T-cell (primary cell): Measurements from ENCODE around the gene LGR5. TPM values are rescaled to one million over a fixed set of nuclear protein-coding genes. Genes with fewer than 3 reads are reported as not detected.

ENCODE experiments used
- ATAC-seq, 4 experiments: fragments of 200-7000 bp in 3 of 4; fragments of 150-1000 bp in 1 of 4; cut with Tn5 transposase; replicated peaks in 1 of 4; 1 replicate in 3 of 4; 2 replicates in 1 of 4; pipeline ENCODE4 v1.10.0; 2021; ENCODE audit warnings: moderate library complexity in 3 of 4, mild to moderate bottlenecking in 2 of 4, moderate number of reproducible peaks in 1 of 4
- CTCF ChIA-PET, 2 donors: fragments of 300-600 bp; sonication (Branson Sonifier 250); formaldehyde crosslinking; loops; one replicate each; lab custom pipeline; 2022; ENCODE audit warnings: antibody characterized with exemption in 2 of 2; lab: Charles Lee
- POLR2A ChIA-PET, 2 donors: fragments of 300-600 bp; sonication (Branson Sonifier 250); formaldehyde crosslinking; loops; one replicate each; lab custom pipeline; 2022; ENCODE audit warnings: antibody characterized with exemption in 2 of 2; lab: Charles Lee
- DNase-seq, 35 experiments: peaks; one replicate each; pipeline versions ENCODE4 v3.0.0 to v3.0.0-alpha.2; 2013 to 2023
- H3K27ac ChIP-seq: one replicate; pipeline ENCODE4 v1.5.1; 2013; ENCODE audit warnings: low read length
- H3K27me3 ChIP-seq, 2 experiments: replicated peaks in 1 of 2; 1 replicate in 1 of 2; 2 replicates in 1 of 2; pipeline versions ENCODE4 v1.6.1 to v1.7.0; 2013; ENCODE audit warnings: low read length in 1 of 2, mixed read lengths in 1 of 2; ENCODE audit not compliant: control insufficient read depth in 2 of 2, insufficient read depth in 2 of 2; ENCODE audit errors: extremely low read depth in 1 of 2
- H3K36me3 ChIP-seq, 2 donors: 1 replicate in 1 of 2; 2 replicates in 1 of 2; pipeline versions ENCODE4 v1.6.1 to v1.7.0; 2013; ENCODE audit warnings: low read length in 1 of 2; ENCODE audit not compliant: control insufficient read depth in 2 of 2, insufficient read depth in 1 of 2; ENCODE audit errors: extremely low read depth in 1 of 2
- H3K4me1 ChIP-seq, 2 experiments: 1 replicate in 1 of 2; 2 replicates in 1 of 2; pipeline versions ENCODE4 v1.6.1 to v1.7.0; 2013; ENCODE audit warnings: low read length in 2 of 2, mixed read lengths in 1 of 2; ENCODE audit not compliant: insufficient read depth in 2 of 2, control insufficient read depth in 1 of 2; ENCODE audit errors: extremely low read depth in 1 of 2
- H3K4me3 ChIP-seq, 2 donors: 1 replicate in 1 of 2; 2 replicates in 1 of 2; pipeline versions ENCODE4 v1.5.1 to v1.7.0; 2013; ENCODE audit warnings: mild to moderate bottlenecking in 2 of 2, low read length in 1 of 2, moderate library complexity in 1 of 2; ENCODE audit not compliant: control insufficient read depth in 1 of 2; ENCODE audit errors: extremely low read depth in 1 of 2
- H3K9me3 ChIP-seq: 2 replicates; pipeline ENCODE4 v1.7.0; 2013
- H3K27ac Mint-ChIP-seq, 2 donors: one replicate each; pipeline ENCODE4 v1.8.0; 2020 to 2021; ENCODE audit warnings: mild to moderate bottlenecking in 2 of 2, mixed read lengths in 2 of 2
- H3K27me3 Mint-ChIP-seq, 2 donors: one replicate each; pipeline ENCODE4 v1.8.0; 2021 to 2022; ENCODE audit warnings: mixed read lengths in 2 of 2
- H3K36me3 Mint-ChIP-seq: one replicate; pipeline ENCODE4 v1.8.0; 2021; ENCODE audit warnings: mixed read lengths
- H3K4me1 Mint-ChIP-seq, 3 donors: one replicate each; pipeline ENCODE4 v1.8.0; 2020 to 2022; ENCODE audit warnings: mixed read lengths in 3 of 3, mild to moderate bottlenecking in 1 of 3
- H3K4me3 Mint-ChIP-seq, 3 donors: one replicate each; pipeline ENCODE4 v1.8.0; 2020 to 2022; ENCODE audit warnings: mild to moderate bottlenecking in 3 of 3, mixed read lengths in 3 of 3, moderate library complexity in 3 of 3
- H3K9me3 Mint-ChIP-seq, 3 donors: one replicate each; pipeline ENCODE4 v1.8.0; 2020 to 2022; ENCODE audit warnings: mixed read lengths in 3 of 3
- WGBS: methylation state at CpG from one replicate; pipeline ENCODE4 v1.1.5; 2013; ENCODE audit warnings: missing lambda C conversion rate; ENCODE audit not compliant: insufficient coverage; 5-methylcytosine and 5-hydroxymethylcytosine counted together
- total RNA-seq, 35 experiments: library from RNA in 6 of 35; stranded (reverse) in 6 of 35; fragments of 120-200 nt in 1 of 35; gene quantifications; one replicate each; pipeline versions ENCODE4 v1.2.1 to v1.2.4 and lab custom pipeline; 2013 to 2026

Gene LGR5
- total RNA-seq, 5 donors from 2014 or later (not counting 1 experiment from before 2014, with no cell fraction given): 0.25 TPM; not detected in 4

GRCh38 chr12:71584356-71584755 is 144.8 kb downstream of the LGR5 start:
- Histone ChIP-seq H3K36me3 (no peaks in the 10 kb centered on the region), H3K27me3 (peaks cover 0 to 6% of the 10 kb centered on the region in 2 experiments), H3K4me3 (no peak overlapping the region), H3K4me1 (no peaks in the 10 kb centered on the region), H3K27ac (no peak overlapping the region), H3K9me3 (no peaks in the 10 kb centered on the region)
- no peaks in the 10 kb centered on the region for H3K9me3 Mint-ChIP-seq
- ChIA-PET POLR2A (no interaction called here), CTCF (no interaction called here)
- H3K27me3 Mint-ChIP-seq: peaks cover 0 to 8% of the 10 kb centered on the region in 2 donors
- ATAC-seq (no peak), DNase-seq (no peak)
- H3K4me3 Mint-ChIP-seq: no peak overlapping the region
- WGBS: 72% methylated on average over 2 of the region's 3 CpGs
- H3K27ac Mint-ChIP-seq: no peak overlapping the region
- no peaks in the 10 kb centered on the region for H3K36me3 Mint-ChIP-seq
- H3K4me1 Mint-ChIP-seq: no peaks in the 10 kb centered on the region

GRCh38 chr12:71585218-71585617 is 145.6 kb downstream of the LGR5 start:
- POLR2A ChIA-PET: interaction anchor here in 1 of 2 donors (0.7 kb wide), 1 partner anchor 100 kb away, joined by 3 read pairs; no protein-coding TSS in a partner anchor
- H3K36me3 Mint-ChIP-seq: no peaks in the 10 kb centered on the region
- WGBS: 20% methylated on average over 1 of the region's 1 CpG
- no peak for DNase-seq
- Histone ChIP-seq H3K27ac (no peak overlapping the region), H3K27me3 (peaks cover 0 to 6% of the 10 kb centered on the region in 2 experiments), H3K36me3 (no peaks in the 10 kb centered on the region), H3K4me1 (no peaks in the 10 kb centered on the region), H3K4me3 (no peak overlapping the region), H3K9me3 (no peaks in the 10 kb centered on the region)
- H3K27me3 Mint-ChIP-seq: peaks cover 0 to 13% of the 10 kb centered on the region in 2 donors
- H3K4me1 Mint-ChIP-seq: no peaks in the 10 kb centered on the region
- ATAC-seq: no peak
- CTCF ChIA-PET: no interaction called here
- no peak overlapping the region for H3K4me3 Mint-ChIP-seq
- no peak overlapping the region for H3K27ac Mint-ChIP-seq
- no peaks in the 10 kb centered on the region for H3K9me3 Mint-ChIP-seq

GRCh38 chr12:71587012-71587411 is 147.4 kb downstream of the LGR5 start:
- Mint-ChIP-seq H3K4me1 (no peaks in the 10 kb centered on the region), H3K27me3 (peaks cover 8 to 22% of the 10 kb centered on the region in 2 donors), H3K27ac (no peak overlapping the region), H3K4me3 (no peak overlapping the region), H3K9me3 (no peaks in the 10 kb centered on the region), H3K36me3 (no peaks in the 10 kb centered on the region)
- ChIA-PET CTCF (interaction anchor here in 1 of 2 donors (0.6 kb wide), 1 partner anchor 1592 kb away, joined by 3 read pairs; no protein-coding TSS in a partner anchor), POLR2A (no interaction called here)
- H3K27ac ChIP-seq: no peak overlapping the region
- H3K36me3 ChIP-seq: no peaks in the 10 kb centered on the region
- no peak for ATAC-seq
- no peaks in the 10 kb centered on the region for H3K4me1 ChIP-seq
- WGBS: 79% methylated on average over 2 of the region's 2 CpGs
- peaks cover 0 to 16% of the 10 kb centered on the region in 2 experiments for H3K27me3 ChIP-seq
- H3K4me3 ChIP-seq: no peak overlapping the region
- DNase-seq: no peak
- no peaks in the 10 kb centered on the region for H3K9me3 ChIP-seq

- no peak for DNase-seq
- CTCF ChIA-PET: no interaction called here
Measured at GRCh38 chr12:71589478-71589881, 149.9 kb downstream of the LGR5 start.

GRCh38 chr12:71591601-71592000 is 152.0 kb downstream of the LGR5 start:
- ATAC-seq (no peak), DNase-seq (no peak)
- H3K27me3 ChIP-seq: peaks cover 0 to 12% of the 10 kb centered on the region in 2 experiments
- Mint-ChIP-seq H3K4me3 (no peak overlapping the region), H3K27me3 (peaks cover 38 to 46% of the 10 kb centered on the region in 2 donors), H3K9me3 (no peaks in the 10 kb centered on the region), H3K4me1 (no peaks in the 10 kb centered on the region), H3K36me3 (no peaks in the 10 kb centered on the region), H3K27ac (no peak overlapping the region)
- no peaks in the 10 kb centered on the region for H3K4me1 ChIP-seq
- no peaks in the 10 kb centered on the region for H3K36me3 ChIP-seq
- H3K9me3 ChIP-seq: no peaks in the 10 kb centered on the region
- no CpG with 5 or more reads among the region's 2 CpGs for WGBS
- H3K27ac ChIP-seq: no peak overlapping the region
- no peak overlapping the region for H3K4me3 ChIP-seq
- CTCF ChIA-PET: no interaction called here
- POLR2A ChIA-PET: no interaction called here

More at GRCh38 chr12:71589478-71589881, 149.9 kb downstream of the LGR5 start:
- no peak overlapping the region for H3K4me3 Mint-ChIP-seq
- Histone ChIP-seq H3K4me3 (no peak overlapping the region), H3K4me1 (no peaks in the 10 kb centered on the region), H3K36me3 (no peaks in the 10 kb centered on the region), H3K9me3 (no peaks in the 10 kb centered on the region), H3K27ac (no peak overlapping the region), H3K27me3 (peaks cover 0 to 9% of the 10 kb centered on the region in 2 experiments)
- no peaks in the 10 kb centered on the region for H3K36me3 Mint-ChIP-seq
- ATAC-seq: no peak
- no peaks in the 10 kb centered on the region for H3K9me3 Mint-ChIP-seq
- WGBS: 100% methylated on average over 2 of the region's 4 CpGs
- H3K4me1 Mint-ChIP-seq: no peaks in the 10 kb centered on the region
- POLR2A ChIA-PET: no interaction called here
- H3K27me3 Mint-ChIP-seq: peaks cover 25 to 40% of the 10 kb centered on the region in 2 donors
- no peak overlapping the region for H3K27ac Mint-ChIP-seq

GRCh38 chr12:71592841-71593240 is 153.2 kb downstream of the LGR5 start:
- H3K4me3 Mint-ChIP-seq: no peak overlapping the region
- ChIA-PET POLR2A (no interaction called here), CTCF (no interaction called here)
- no peak overlapping the region for H3K27ac Mint-ChIP-seq
- H3K27me3 Mint-ChIP-seq: peaks cover 38 to 47% of the 10 kb centered on the region in 2 donors
- Histone ChIP-seq H3K27me3 (peaks cover 0 to 12% of the 10 kb centered on the region in 2 experiments), H3K9me3 (no peaks in the 10 kb centered on the region), H3K4me1 (no peaks in the 10 kb centered on the region), H3K4me3 (no peak overlapping the region), H3K36me3 (no peaks in the 10 kb centered on the region), H3K27ac (no peak overlapping the region)
- no peaks in the 10 kb centered on the region for H3K9me3 Mint-ChIP-seq
- WGBS: 43% methylated on average over 3 of the region's 3 CpGs
- H3K36me3 Mint-ChIP-seq: no peaks in the 10 kb centered on the region
- DNase-seq (no peak), ATAC-seq (no peak)
- no peaks in the 10 kb centered on the region for H3K4me1 Mint-ChIP-seq
